Activated CD8-positive, alpha-beta memory T cell treated with anti-CD3 and anti-CD28 coated beads, Interleukin-2, amount 50 U/mL, for 4 hours (primary cell): ENCODE results near the gene BUD23.
A peak's percentile ranks its signal among the peaks of the same experiment; 100 is the strongest.
"Not testable (repeated sequence)": the region's sequence is repeated elsewhere in the genome, so short reads cannot be mapped to it uniquely, and the experiment has no call there.

ENCODE experiments used
- DNase-seq: peaks from one replicate; pipeline ENCODE4 v3.0.0-alpha.2; 2020

BUD23 gene

DNA sequence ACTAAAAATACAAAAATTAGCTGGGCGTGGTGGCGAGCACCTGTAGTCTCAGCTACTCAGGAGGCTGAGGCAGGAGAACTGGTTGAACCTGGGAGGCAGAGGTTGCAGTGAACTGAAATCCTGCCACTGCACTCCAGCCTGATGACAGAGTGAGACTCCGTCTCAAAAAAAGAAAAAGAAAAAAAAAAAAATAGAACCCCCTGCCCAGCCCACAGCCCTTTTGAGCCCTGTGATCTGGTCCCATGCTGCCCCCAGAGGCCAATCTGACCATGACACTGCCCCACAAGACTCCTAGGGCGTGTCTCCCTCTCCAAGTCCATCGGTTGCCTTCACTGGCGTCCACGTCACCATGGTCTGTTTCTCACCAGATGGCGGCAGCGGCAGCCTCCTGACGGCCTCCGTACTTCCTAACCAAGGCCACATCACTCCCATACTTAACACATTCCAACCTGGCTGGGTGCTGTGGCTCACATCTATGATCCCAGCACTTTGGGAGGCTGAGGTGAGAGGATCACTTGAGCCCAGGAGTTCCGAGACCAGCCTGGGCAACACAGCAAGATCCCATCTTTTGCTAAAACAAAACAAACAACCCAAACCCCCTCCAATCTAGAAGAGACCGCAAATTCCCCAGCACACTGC lies 18.1 kb downstream of the BUD23 start:
- DNase-seq = peak; percentile 37

GRCh38 chr7:73702226-73702625 lies 18.8 kb downstream of the BUD23 start:
- no peak for DNase-seq

GRCh38 chr7:73702665-73703064 lies 19.3 kb downstream of the BUD23 start:
- DNase-seq = no peak

- DNase-seq = no peak
Measured at GRCh38 chr7:73703225-73703624, 19.8 kb downstream of the BUD23 start.

GRCh38 chr7:73703757-73704639 lies 20.6 kb downstream of the BUD23 start:
- DNase-seq = no peak

- DNase-seq = no peak
Measured at GRCh38 chr7:73704640-73705550, 21.5 kb downstream of the BUD23 start.

DNA sequence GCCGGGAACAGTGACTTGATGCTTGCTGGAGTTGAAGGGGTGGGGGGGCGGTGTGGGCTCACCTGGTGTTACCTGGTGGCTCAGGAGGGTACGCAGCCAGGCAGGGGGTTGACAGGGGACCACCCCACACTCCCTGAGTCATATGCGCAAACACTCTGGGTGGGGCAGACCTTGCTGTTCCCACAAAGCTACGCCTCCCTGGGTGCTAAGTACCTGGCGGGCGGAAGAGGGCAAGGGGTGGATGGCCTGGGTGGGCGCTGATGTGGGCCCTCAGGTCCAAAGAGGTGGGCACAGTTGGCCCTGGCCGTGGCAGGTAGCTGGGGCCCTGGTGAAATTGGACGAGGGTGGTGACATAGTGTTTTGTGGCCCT lies 22.1 kb downstream of the BUD23 start:
- no peak for DNase-seq

DNA sequence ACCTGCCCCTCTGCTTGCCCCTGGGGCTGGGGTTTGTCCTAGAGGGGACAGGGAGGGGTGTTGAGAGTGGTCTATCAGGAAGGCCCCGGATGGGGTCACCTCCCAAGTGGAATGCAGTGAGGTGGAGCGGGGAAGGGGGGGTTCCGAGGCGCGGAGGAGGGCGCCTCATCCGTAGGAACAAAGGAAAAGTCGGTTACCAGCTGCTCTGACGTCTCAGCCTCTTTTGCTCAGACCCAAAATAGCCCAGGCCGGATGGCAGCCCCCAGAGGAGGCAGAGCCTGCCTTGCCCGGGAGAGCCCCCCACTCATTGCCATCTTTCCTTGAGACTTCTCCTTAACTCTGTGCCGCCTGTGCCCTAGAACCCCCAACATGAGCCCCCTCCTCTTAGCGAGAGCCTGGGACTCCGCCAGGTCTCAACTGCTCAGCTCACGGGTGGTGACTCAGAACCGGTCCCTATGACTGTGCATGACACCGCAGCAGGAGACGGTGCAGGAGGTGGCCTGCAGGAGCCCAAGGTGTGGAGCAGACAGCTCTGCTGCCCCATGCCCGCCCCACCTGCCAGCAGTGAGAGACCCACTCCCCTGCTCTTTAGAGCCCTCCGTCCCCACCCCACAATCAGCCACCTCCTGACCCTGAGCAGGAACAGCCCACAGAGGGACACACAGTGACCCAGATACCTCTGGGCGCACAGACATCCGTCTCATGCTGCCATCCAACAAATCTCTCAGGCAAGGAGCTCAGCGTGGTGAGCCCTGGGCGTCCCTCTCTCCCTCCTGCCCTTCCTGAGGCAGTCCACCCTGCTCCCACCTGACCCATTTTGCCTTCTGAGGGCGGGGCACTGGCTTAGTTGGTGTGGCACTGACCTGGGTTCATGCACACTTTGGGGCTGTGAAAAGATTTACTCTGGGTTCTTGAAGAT lies 23.0 kb downstream of the BUD23 start:
- no peak for DNase-seq

- DNase-seq = no peak
Measured at GRCh38 chr7:73707045-73707631, 23.7 kb downstream of the BUD23 start.

DNA sequence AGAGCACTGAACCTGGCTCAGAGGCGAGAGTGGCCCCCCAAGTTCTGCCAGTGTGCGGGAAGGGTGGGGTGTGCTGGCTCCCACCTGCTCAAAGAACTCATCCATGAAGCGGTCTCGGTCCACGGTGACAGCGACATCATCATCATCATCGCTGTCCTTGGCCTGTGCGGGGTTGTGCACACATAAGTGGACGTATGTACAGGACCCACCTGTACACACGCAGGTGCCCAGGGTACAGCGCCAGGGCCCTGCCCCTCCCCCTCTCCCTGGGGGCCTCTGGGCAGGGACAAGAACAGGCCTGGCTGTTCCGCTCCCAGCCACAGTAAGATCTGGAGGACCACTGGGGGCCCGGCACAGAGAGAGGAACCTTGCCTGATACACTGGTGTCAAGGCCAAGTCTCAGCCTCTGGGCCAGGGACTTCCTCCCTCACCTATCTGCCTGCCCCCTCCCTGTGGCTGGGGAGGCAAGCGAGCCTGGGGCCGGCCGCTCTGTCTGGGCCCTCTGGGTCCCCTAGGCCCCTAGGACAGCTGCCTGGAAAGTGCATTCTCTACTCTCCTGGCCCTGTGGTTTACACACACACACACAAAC lies 25.7 kb downstream of the BUD23 start:
- DNase-seq = no peak

- DNase-seq = no peak
Measured at GRCh38 chr7:73712773-73713172, 29.4 kb downstream of the BUD23 start.

DNA sequence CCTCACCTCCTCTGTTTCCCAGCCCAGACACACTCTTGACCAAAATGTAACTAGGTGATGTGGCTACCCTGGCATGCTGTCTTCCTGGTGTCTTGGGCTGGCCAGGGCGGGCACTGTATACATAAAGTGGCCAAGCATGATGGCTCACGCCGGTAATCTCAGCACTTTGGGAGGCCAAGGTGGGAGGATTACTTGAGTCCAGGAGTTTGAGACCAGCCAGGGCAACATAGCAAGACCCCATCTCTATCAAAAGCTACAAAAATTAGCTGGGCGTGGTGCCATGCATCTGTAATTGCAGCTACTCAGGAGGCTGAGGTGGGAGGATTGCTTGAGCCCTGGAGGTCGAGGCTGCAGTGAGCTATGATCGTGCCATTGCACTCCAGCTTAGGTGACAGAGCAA lies 29.9 kb downstream of the BUD23 start:
- not testable (repeated sequence) for DNase-seq

GRCh38 chr7:73715648-73716317 lies 32.4 kb downstream of the BUD23 start:
- peak; percentile 40 for DNase-seq

- DNase-seq = no peak
Measured at GRCh38 chr7:73716318-73716890, 33.0 kb downstream of the BUD23 start.

DNA sequence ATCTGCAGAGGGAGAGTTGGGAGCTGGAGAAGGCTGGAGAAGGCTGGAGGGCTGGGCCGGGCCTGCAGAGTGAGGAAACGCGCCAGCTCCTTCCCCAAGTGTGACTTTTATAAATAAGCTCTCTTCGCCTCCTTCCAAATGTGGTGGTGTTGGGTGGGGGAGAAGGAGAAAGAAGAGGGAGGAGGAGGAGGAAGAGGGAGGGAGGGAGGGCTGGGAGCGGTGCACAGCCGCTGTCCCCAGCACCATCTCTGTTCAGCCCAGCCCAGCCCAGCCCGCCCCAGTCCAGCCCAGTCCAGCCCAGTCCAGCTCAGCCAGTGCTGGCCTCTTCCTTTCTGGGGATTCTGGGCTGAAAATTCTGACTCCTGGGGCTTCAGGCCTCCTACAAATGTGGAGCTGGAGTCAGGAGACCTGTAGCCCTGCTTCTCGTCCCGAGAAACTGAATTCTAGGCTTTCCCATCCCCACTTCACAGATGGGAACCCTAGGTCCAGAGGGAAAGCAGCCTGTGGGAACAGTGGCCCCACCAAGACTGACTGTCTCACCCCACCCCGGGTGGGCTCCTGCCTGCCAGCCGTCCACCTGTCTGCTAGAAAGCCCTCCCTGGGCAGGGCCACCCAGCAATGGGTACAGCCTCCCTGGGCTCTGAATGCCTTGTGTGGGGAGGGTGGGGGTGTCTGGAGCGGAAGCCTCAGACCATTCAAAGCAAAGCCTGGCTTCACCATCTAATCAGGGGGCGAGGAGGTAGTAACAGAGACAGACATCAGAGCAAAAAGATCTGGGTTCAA lies 33.8 kb downstream of the BUD23 start:
- no peak for DNase-seq

DNA sequence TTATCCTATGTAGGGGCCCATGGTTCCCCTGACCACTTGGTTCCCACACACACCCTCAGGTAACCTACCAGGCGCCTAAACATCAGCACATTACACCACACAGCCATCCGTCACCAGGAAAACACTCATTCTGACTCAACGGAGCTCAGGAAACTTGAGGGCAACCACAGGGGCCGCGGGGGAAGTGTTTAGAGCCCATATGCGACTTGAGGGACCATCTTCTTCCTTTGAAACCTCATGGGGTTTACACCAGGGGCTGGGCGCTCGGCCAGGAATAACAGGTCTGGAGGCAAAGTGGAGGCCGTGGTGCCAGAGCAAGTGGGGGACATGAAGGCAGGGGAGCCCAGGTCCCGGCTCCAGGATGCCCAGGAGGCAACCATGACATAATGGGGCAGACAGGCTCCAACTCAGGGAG lies 34.6 kb downstream of the BUD23 start:
- peak; percentile 78 for DNase-seq

- peak; percentile 59 for DNase-seq
Measured at GRCh38 chr7:73718438-73718881, 35.1 kb downstream of the BUD23 start.

DNA sequence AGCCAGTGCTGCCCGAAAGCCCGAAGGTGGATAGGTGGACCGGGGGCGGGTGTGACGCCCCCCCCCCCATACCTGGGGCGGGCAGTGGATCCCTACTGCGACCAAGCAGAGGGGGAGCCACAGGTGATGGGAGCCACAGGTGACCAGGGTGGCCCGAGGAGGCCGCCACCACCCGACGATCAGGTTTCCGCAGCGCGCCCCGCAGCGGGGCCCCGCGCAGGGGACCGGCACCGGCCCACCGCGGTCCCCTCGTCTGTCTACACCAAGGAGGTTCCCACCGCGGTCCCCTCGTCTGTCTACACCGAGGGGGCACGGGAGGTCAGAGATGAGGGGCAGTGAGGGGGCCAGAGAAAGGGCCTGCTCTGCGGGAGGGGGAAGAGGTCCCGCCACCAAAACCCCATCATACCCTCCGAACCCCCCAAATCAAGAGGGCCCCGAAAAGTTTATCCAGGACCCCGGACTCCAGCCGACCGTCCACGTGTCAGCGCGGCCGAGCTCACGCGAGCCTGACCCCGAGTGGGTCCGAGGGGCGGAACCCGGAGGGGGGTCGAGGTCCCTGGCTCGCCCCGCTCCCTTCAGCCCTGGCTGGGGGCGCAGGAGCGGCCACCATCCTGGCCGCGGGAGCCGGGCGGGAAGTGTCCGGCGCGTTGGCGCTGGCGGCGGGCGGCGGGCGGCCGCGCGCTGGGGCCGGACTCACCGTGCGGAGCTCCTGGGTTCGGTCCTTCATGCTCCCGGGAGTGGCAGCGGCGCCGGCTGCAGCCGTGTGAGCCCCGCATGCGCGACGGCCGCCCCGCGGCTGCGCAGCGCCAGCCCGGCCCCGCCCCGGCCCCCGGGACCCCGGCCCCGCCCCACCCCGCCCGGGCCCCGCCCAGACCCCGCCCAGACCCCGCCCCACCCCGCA lies 35.8 kb downstream of the BUD23 start, which contains the start of gene STX1A:
Gene STX1A, minus strand, starts transcription at position 765 of the 901 bp plus-strand sequence. Its CDS starts 38 bp downstream, at position 727.
- DNase-seq = peak; percentile 72
